ENCODE results near the gene HNMT. TPM values are rescaled to one million over a fixed set of nuclear protein-coding genes. Genes with fewer than 3 reads are reported as not detected.
"Not testable (repeated sequence)": the region's sequence is repeated elsewhere in the genome, so short reads cannot be mapped to it uniquely, and the experiment has no call there.

Gene HNMT
- total RNA-seq, 1 experiment from 2014 or later: 9.8 TPM

DNA sequence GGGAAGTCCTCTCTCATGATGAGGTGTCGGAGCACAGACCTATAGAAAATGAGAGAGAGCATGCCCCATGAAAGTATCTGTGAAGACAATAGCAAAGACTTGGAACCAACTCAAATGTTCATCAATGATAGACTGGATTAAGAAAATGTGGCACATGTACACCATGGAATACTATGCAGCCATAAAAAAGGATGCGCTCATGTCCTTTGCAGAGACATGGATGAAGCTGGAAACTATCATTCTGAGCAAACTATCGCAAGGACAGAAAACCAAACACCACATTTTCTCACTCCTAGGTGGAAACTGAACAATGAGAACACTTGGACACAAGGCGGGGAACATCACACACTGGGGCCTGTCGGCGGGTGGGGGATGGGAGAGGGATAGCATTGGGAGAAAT, 79.3 kb downstream of the HNMT start:
- not testable (repeated sequence) for DNase-seq (ENCODE audit: low read depth)

DNA sequence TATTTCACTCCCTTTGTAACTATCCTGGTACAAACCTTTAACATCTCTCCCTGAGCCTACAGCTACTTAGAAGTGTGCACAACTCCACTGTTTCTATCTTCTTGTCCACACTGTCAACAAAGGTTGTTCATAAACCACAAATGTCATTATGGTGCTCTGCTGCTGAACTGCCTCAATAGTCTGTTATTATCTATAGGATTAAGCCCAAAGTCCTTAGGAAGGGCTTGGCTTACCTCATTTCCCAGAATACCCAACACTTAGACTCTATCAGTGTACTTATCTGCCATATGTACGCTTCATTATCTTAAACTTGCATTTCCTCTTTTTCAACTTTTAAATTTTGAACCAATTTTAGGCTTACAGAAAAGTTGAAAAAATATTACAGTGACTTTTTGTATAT, 94.2 kb downstream of the HNMT start:
- DNase-seq (ENCODE audit: low read depth): no peak

DNA sequence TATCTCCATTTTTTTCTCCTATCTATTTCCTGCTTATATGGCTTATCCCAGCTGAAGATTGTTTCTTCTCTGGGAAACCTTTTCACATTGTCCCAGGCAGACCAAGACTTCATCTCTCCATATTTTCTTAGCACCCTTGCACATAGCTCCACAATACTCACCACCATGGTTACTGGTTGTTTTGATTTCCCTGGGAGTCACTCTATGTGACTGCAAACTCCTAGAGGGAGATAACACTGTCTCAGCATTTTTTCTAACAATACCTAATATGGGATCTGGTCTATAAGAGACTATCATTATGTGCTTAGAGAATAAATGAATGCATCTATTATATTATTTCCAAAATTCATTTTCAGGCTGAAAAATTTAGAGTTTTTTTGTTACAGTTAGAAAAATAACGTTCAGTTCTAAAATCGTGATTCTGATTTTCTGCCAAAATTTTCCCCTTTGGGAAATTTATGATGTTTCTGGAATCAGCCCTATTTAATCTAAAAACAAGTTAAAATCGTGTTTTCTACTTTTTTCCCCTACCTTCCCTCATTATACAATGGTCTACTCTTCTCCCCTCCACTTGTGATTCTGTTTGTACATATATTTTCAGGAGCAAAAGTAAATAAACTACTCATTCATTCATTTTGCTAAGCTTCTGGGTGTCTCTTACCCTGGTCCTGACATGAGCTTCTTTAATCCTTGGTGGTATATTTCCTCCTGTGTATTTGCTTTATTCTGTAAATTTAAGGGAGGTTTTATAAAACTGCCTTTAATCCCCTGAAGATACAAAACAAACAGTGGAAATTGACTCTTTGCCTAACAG, 95.4 kb downstream of the HNMT start:
- peak; percentile 44 for DNase-seq (ENCODE audit: low read depth)

DNA sequence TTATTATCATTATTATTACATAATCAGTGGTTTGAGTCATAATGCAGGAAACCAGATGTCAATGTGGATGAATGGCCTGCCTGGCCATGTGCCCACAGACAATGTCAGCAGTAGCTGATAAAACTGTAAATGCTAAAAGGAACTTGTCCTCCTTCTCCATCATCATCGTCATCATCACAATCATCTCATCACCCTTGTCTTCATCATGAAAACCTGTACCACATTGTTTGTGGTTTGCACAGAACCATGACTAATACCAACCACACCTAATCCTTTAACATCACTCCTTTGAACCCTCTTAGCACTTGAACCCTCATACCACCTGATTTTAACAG, 96.0 kb downstream of the HNMT start:
- DNase-seq (ENCODE audit: low read depth): peak; percentile 85

DNA sequence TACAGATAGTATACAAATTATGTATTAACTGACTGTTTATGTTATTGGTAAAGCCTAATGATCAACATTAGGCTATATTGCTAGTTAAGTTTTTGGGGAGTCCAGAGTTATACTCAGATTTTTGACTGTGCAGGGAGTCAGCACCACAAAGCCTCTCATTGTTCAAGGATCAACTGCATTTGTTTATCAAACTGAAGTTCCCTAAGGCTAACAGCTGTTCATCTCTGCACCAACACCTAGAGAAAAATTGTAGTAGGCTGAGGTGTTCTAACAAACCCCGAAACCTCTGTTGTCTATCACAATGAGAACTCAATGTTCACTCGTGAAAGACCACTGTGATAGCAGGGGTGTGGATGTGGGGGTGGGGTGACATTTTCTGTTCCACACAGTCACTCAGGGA, 97.7 kb downstream of the HNMT start:
- DNase-seq (ENCODE audit: low read depth): no peak

DNA sequence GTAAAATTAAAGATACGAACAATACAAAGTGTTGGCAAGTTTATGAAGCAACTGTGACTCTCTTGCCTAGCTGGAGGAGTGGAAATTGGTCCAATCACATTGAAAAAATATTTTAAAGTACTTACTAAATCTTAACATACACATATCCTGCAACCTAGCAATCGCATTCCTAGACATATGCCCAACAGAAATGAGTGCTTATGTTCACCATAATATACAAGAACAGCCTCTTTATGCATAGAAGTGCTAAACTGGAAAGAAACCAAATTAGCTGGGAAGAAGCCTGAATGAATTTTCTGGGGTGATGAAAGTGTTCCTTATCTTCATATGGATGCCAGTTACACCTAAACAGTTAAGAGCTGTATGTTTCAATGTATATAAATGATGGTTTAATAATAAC, 98.9 kb downstream of the HNMT start:
- DNase-seq (ENCODE audit: low read depth): no peak

All from M059J (cell line).